Liver (tissue), 9 donors: ENCODE data around the gene UBASH3A. TPM values are rescaled to one million over a fixed set of nuclear protein-coding genes. Genes with fewer than 3 reads are reported as not detected.

Experiments
- DNase-seq: peaks from one replicate; pipeline ENCODE4 v3.0.0-alpha.2; 2017; ENCODE audit warnings: low spot score
- H3K27ac ChIP-seq, 2 donors: one replicate each; pipeline ENCODE4 v1.7.0; 2013; ENCODE audit warnings: inconsistent platforms in 2 of 2, low read length in 2 of 2, control low read depth in 1 of 2, low read depth in 1 of 2, mild to moderate bottlenecking in 1 of 2
- H3K27me3 ChIP-seq, 4 donors: one replicate each; pipeline versions ENCODE4 v1.6.1 to v1.7.0; 2013; ENCODE audit warnings: low read length in 3 of 4, inconsistent platforms in 1 of 4, mild to moderate bottlenecking in 1 of 4, moderate library complexity in 1 of 4; ENCODE audit not compliant: control insufficient read depth in 4 of 4, insufficient read depth in 4 of 4
- H3K36me3 ChIP-seq, 4 donors: one replicate each; pipeline versions ENCODE4 v1.6.1 to v1.7.0; 2013; ENCODE audit warnings: low read length in 3 of 4, mild to moderate bottlenecking in 3 of 4, low read depth in 1 of 4, moderate library complexity in 1 of 4; ENCODE audit not compliant: control insufficient read depth in 4 of 4, insufficient read depth in 3 of 4
- H3K4me1 ChIP-seq, 4 donors: one replicate each; pipeline versions ENCODE4 v1.6.1 to v1.7.0; 2013; ENCODE audit warnings: low read length in 3 of 4, mild to moderate bottlenecking in 3 of 4, moderate library complexity in 1 of 4; ENCODE audit not compliant: control insufficient read depth in 4 of 4, insufficient read depth in 4 of 4
- H3K4me3 ChIP-seq, 3 donors: one replicate each; pipeline versions ENCODE4 v1.6.1 to v1.7.0; 2013; ENCODE audit warnings: low read length in 3 of 3, control low read depth in 1 of 3, low read depth in 1 of 3, mild to moderate bottlenecking in 1 of 3
- H3K9ac ChIP-seq, 2 donors: one replicate each; pipeline ENCODE4 v1.7.0; 2013; ENCODE audit warnings: low read length in 2 of 2, mild to moderate bottlenecking in 2 of 2, moderate library complexity in 2 of 2, control low read depth in 1 of 2, low read depth in 1 of 2
- H3K9me3 ChIP-seq, 4 donors: one replicate each; pipeline versions ENCODE4 v1.6.1 to v1.7.0; 2013; ENCODE audit warnings: low read length in 3 of 4; ENCODE audit not compliant: control insufficient read depth in 4 of 4
- ATF3 ChIP-seq: IDR thresholded peaks from 2 replicates; pipeline ENCODE4 v1.6.1; 2016; ENCODE audit warnings: antibody characterized with exemption
- EGR1 ChIP-seq, 2 donors: IDR thresholded peaks; 2 replicates each; pipeline ENCODE4 v1.6.1; 2016 to 2018; ENCODE audit warnings: antibody characterized with exemption in 2 of 2, low read depth in 2 of 2
- FOXA1 ChIP-seq: IDR thresholded peaks from 2 replicates; pipeline ENCODE4 v1.6.1; 2016; ENCODE audit warnings: antibody characterized with exemption
- FOXA2 ChIP-seq: IDR thresholded peaks from 2 replicates; pipeline ENCODE4 v1.6.1; 2016; ENCODE audit warnings: antibody characterized with exemption
- GABPA ChIP-seq, 2 donors: IDR thresholded peaks in 1 of 2; conservative IDR thresholded peaks in 1 of 2; 2 replicates each; pipeline ENCODE4 v1.6.1; 2016; ENCODE audit warnings: antibody characterized with exemption in 2 of 2, mild to moderate bottlenecking in 1 of 2, moderate library complexity in 1 of 2
- HNF4A ChIP-seq, 2 donors: conservative IDR thresholded peaks; 2 replicates each; pipeline ENCODE4 v1.6.1; 2016; ENCODE audit warnings: antibody characterized with exemption in 2 of 2, mild to moderate bottlenecking in 2 of 2
- HNF4G ChIP-seq: IDR thresholded peaks from 2 replicates; pipeline ENCODE4 v1.6.1; 2016; ENCODE audit warnings: antibody characterized with exemption
- JUND ChIP-seq, 2 donors: IDR thresholded peaks; 2 replicates each; pipeline ENCODE4 v1.6.1; 2016; ENCODE audit warnings: antibody characterized with exemption in 2 of 2
- MAX ChIP-seq: IDR thresholded peaks from 2 replicates; pipeline ENCODE4 v1.6.1; 2016; ENCODE audit warnings: antibody characterized with exemption
- NR2F2 ChIP-seq: IDR thresholded peaks from 2 replicates; pipeline ENCODE4 v1.6.1; 2016; ENCODE audit warnings: antibody characterized with exemption
- RAD21 ChIP-seq, 2 donors: IDR thresholded peaks; 2 replicates each; pipeline ENCODE4 v1.6.1; 2016; ENCODE audit warnings: antibody characterized with exemption in 2 of 2, mild to moderate bottlenecking in 2 of 2
- REST ChIP-seq: IDR thresholded peaks from 2 replicates; pipeline ENCODE4 v1.6.1; 2016; ENCODE audit warnings: antibody characterized with exemption, mild to moderate bottlenecking
- RXRA ChIP-seq, 2 donors: IDR thresholded peaks; 2 replicates each; pipeline ENCODE4 v1.6.1; 2017 to 2018; ENCODE audit warnings: antibody characterized with exemption in 2 of 2, mild to moderate bottlenecking in 1 of 2
- SP1 ChIP-seq: IDR thresholded peaks from 2 replicates; pipeline ENCODE4 v1.6.1; 2018; ENCODE audit warnings: antibody characterized with exemption, mild to moderate bottlenecking
- TAF1 ChIP-seq: conservative IDR thresholded peaks from 2 replicates; pipeline ENCODE4 v1.6.1; 2016; ENCODE audit warnings: antibody characterized with exemption, mild to moderate bottlenecking
- YY1 ChIP-seq: IDR thresholded peaks from 2 replicates; pipeline ENCODE4 v1.6.1; 2016; ENCODE audit warnings: antibody characterized with exemption, mild to moderate bottlenecking
- ZBTB33 ChIP-seq: IDR thresholded peaks from 2 replicates; pipeline ENCODE4 v1.6.1; 2016; ENCODE audit warnings: antibody characterized with exemption
- WGBS: extraction: QIAGEN DNeasy Blood & Tissue Kit; methylation state at CpG from one replicate; pipeline ENCODE4 v1.1.7; 2013; 5-methylcytosine and 5-hydroxymethylcytosine counted together
- polyA plus RNA-seq, 2 donors: library from polyadenylated mRNA; stranded (reverse) in 1 of 2; unstranded in 1 of 2; fragments of 200-250 nt in 1 of 2; fragments of >200 nt in 1 of 2; fragmentation: Nextera tagmentation in 1 of 2; extraction: Ambion mirVana in 1 of 2; gene quantifications; one replicate each; pipeline versions ENCODE4 v1.2.1 to v1.2.3, GENCODE V29; 2013 to 2015
- total RNA-seq, 2 donors: library from RNA; depleted of rRNA; stranded (reverse); fragments of >200 nt; gene quantifications; one replicate each; pipeline ENCODE4 v1.2.3, GENCODE V29; 2014
- donor health status: healthy.
- donor health status: healthy.
- donor health status: healthy.
- donor health status: healthy.
- donor health status: healthy.

UBASH3A gene
- total and polyA plus RNA-seq, 4 donors, result 0.10 to 0.75 (median 0.45) TPM

- H3K27ac ChIP-seq, result peak overlapping the region; percentile 38 to 56
Observed at GRCh38 chr21:42385619-42386018, 18.1 kb upstream of the UBASH3A start.

GRCh38 chr21:42386034-42386591 is 17.6 kb upstream of the UBASH3A start:
- 44% methylated on average over 11 of the region's 11 CpGs for WGBS
- TF ChIP-seq REST (no peak), SP1 (peak; percentile 43), FOXA2 (peak; percentile 41), JUND (IDR thresholded peaks at IDR 0.05) (no peak), YY1 (peak; percentile 39), ATF3 (peak; percentile 59), RXRA (IDR thresholded peaks at IDR 0.05) (peak; percentile 61 to 66), HNF4G (no peak), ZBTB33 (no peak), NR2F2 (no peak), HNF4A (conservative IDR thresholded peaks at IDR 0.05) (peak; percentile 35 to 49), MAX (no peak), GABPA (IDR thresholded peaks at IDR 0.05 in 1 of 2, conservative IDR thresholded peaks at IDR 0.05 in 1 of 2) (no peak)

More at GRCh38 chr21:42385619-42386018, 18.1 kb upstream of the UBASH3A start:
- Histone ChIP-seq H3K36me3 (no peaks in the 10 kb centered on the region), H3K4me3 (no peak overlapping the region), H3K9me3 (peaks cover 0 to 5% (median 0%) of the 10 kb centered on the region in 4 donors), H3K27me3 (no peaks in the 10 kb centered on the region), H3K9ac (no peak overlapping the region), H3K4me1 (peaks cover 0 to 12% (median 10%) of the 10 kb centered on the region in 4 donors)
- 93% methylated on average over 5 of the region's 5 CpGs for WGBS
- TF ChIP-seq RAD21 (IDR thresholded peaks at IDR 0.05), result no peak
- TF ChIP-seq YY1, result no peak
- no peak for TF ChIP-seq EGR1 (IDR thresholded peaks at IDR 0.05; ENCODE audit: low read depth in 2 of 2)
- TF ChIP-seq REST, result no peak
- TF ChIP-seq TAF1, result no peak
- no peak for TF ChIP-seq RXRA (IDR thresholded peaks at IDR 0.05)
- TF ChIP-seq FOXA1, result no peak
- TF ChIP-seq MAX, result no peak
- TF ChIP-seq HNF4A (conservative IDR thresholded peaks at IDR 0.05), result no peak
- DNase-seq, result no peak

More at GRCh38 chr21:42386034-42386591, 17.6 kb upstream of the UBASH3A start:
- Histone ChIP-seq H3K9ac (no peak overlapping the region), H3K4me3 (no peak overlapping the region), H3K27me3 (no peaks in the 10 kb centered on the region), H3K4me1 (peaks cover 0 to 12% (median 10%) of the 10 kb centered on the region in 4 donors), H3K36me3 (no peaks in the 10 kb centered on the region), H3K9me3 (peaks cover 0 to 5% (median 0%) of the 10 kb centered on the region in 4 donors), H3K27ac (peak overlapping the region; percentile 38 to 56)
- no peak for DNase-seq
